Neuronal stem cell (in vitro differentiated cells): Measurements from ENCODE around the gene NUMBL.

ENCODE experiments used
- DNase-seq: peaks from one replicate; pipeline ENCODE4 v3.0.0-alpha.2; 2013; ENCODE audit warnings: low spot score
- H2AFZ ChIP-seq: one replicate; pipeline ENCODE4 v1.6.1; 2013; ENCODE audit warnings: mild to moderate bottlenecking, low read length, inconsistent platforms
- H2AK5ac ChIP-seq: 2 replicates; pipeline ENCODE4 v1.6.1; 2013; ENCODE audit warnings: low read depth, mild to moderate bottlenecking, inconsistent platforms, low read length, moderate library complexity, mixed read lengths
- H2BK120ac ChIP-seq: 2 replicates; pipeline ENCODE4 v1.6.1; 2013; ENCODE audit warnings: low read depth, mild to moderate bottlenecking, inconsistent platforms, low read length, moderate library complexity, mixed read lengths
- H2BK12ac ChIP-seq: one replicate; pipeline ENCODE4 v1.6.1; 2013; ENCODE audit warnings: low read length, inconsistent platforms
- H2BK15ac ChIP-seq: 2 replicates; pipeline ENCODE4 v1.6.1; 2013; ENCODE audit warnings: mild to moderate bottlenecking, low read length, inconsistent platforms, mixed read lengths
- H2BK5ac ChIP-seq: one replicate; pipeline ENCODE4 v1.6.1; 2013; ENCODE audit warnings: inconsistent platforms, mild to moderate bottlenecking, low read length, moderate library complexity
- H3K14ac ChIP-seq: one replicate; pipeline ENCODE4 v1.6.1; 2013; ENCODE audit warnings: low read length, inconsistent platforms
- H3K18ac ChIP-seq: 2 replicates; pipeline ENCODE4 v1.6.1; 2013; ENCODE audit warnings: low read length, inconsistent platforms
- H3K23ac ChIP-seq: 2 replicates; pipeline ENCODE4 v1.6.1; 2013; ENCODE audit warnings: low read depth, mild to moderate bottlenecking, mixed read lengths, low read length, inconsistent platforms; ENCODE audit not compliant: poor library complexity
- H3K27ac ChIP-seq: replicated peaks from 3 replicates; pipeline ENCODE4 v1.5.1; 2013; ENCODE audit warnings: low read length, inconsistent platforms
- H3K27me3 ChIP-seq, 3 experiments: 2 replicates each; pipeline ENCODE4 v1.6.1; 2013; ENCODE audit warnings: low read length in 3 of 3, mild to moderate bottlenecking in 2 of 3, inconsistent platforms in 1 of 3, low read depth in 1 of 3, mixed read lengths in 1 of 3, moderate library complexity in 1 of 3; ENCODE audit not compliant: control insufficient read depth in 3 of 3, insufficient read depth in 3 of 3
- H3K36me3 ChIP-seq, 2 donors: replicated peaks in 1 of 2; 2 replicates each; pipeline ENCODE4 v1.6.1; 2013; ENCODE audit warnings: low read length in 2 of 2; ENCODE audit not compliant: control insufficient read depth in 2 of 2, insufficient read depth in 2 of 2
- H3K4ac ChIP-seq: 2 replicates; pipeline ENCODE4 v1.6.1; 2013; ENCODE audit warnings: inconsistent platforms, mild to moderate bottlenecking, low read length, moderate library complexity
- H3K4me1 ChIP-seq, 2 donors: 1 replicate in 1 of 2; 2 replicates in 1 of 2; pipeline ENCODE4 v1.6.1; 2013; ENCODE audit warnings: low read length in 2 of 2, low read depth in 1 of 2; ENCODE audit not compliant: control insufficient read depth in 2 of 2, insufficient read depth in 1 of 2
- H3K4me2 ChIP-seq: one replicate; pipeline ENCODE4 v1.6.1; 2013; ENCODE audit warnings: mild to moderate bottlenecking, low read length, inconsistent platforms; ENCODE audit not compliant: insufficient read depth, poor library complexity, severe bottlenecking
- H3K4me3 ChIP-seq, 2 donors: 2 replicates each; pipeline ENCODE4 v1.5.1; 2013; ENCODE audit warnings: low read length in 2 of 2, mild to moderate bottlenecking in 2 of 2, inconsistent platforms in 1 of 2, moderate library complexity in 1 of 2
- H3K79me1 ChIP-seq: one replicate; pipeline ENCODE4 v1.6.1; 2013; ENCODE audit warnings: low read depth, mild to moderate bottlenecking, inconsistent platforms, low read length, moderate library complexity
- H3K9ac ChIP-seq: one replicate; pipeline ENCODE4 v1.6.1; 2013; ENCODE audit warnings: mild to moderate bottlenecking, low read depth, low read length, inconsistent platforms; ENCODE audit not compliant: poor library complexity
- H3K9me3 ChIP-seq, 2 donors: replicated peaks in 1 of 2; 2 replicates each; pipeline versions ENCODE3 to v1.6.1; 2013; ENCODE audit warnings: low read length in 2 of 2, mild to moderate bottlenecking in 2 of 2, inconsistent platforms in 1 of 2, low read depth in 1 of 2, mixed read lengths in 1 of 2, moderate library complexity in 1 of 2; ENCODE audit not compliant: control insufficient read depth in 2 of 2, insufficient read depth in 1 of 2
- H4K8ac ChIP-seq: one replicate; pipeline ENCODE4 v1.6.1; 2013; ENCODE audit warnings: low read depth, mild to moderate bottlenecking, inconsistent platforms, low read length, moderate library complexity
- H4K91ac ChIP-seq: one replicate; pipeline ENCODE4 v1.6.1; 2013; ENCODE audit warnings: low read length, low read depth, mild to moderate bottlenecking, inconsistent platforms; ENCODE audit not compliant: poor library complexity
- WGBS, 2 donors: extraction: QIAGEN DNeasy Blood & Tissue Kit; methylation state at CpG; one replicate each; pipeline ENCODE4 v1.1.7; 2013; ENCODE audit warnings: missing lambda C conversion rate in 2 of 2, mixed read lengths in 1 of 2; ENCODE audit not compliant: insufficient read length in 2 of 2, insufficient replicate concordance in 1 of 2; ENCODE audit errors: extremely low coverage in 2 of 2; 5-methylcytosine and 5-hydroxymethylcytosine counted together

The NUMBL gene

GRCh38 chr19:40663695-40664692 is 26.5 kb downstream of the NUMBL start:
- DNase-seq, result no peak

GRCh38 chr19:40662925-40663694 is 27.3 kb downstream of the NUMBL start:
- H3K4me3 ChIP-seq, result peak overlapping the region; percentile 79 to 95
- no peaks in the 10 kb centered on the region for H3K79me1 ChIP-seq
- H3K36me3 ChIP-seq, result peaks cover 7 to 13% of the 10 kb centered on the region in 2 donors
- no peaks in the 10 kb centered on the region for H3K9me3 ChIP-seq
- peaks cover 6 to 7% of the 10 kb centered on the region in 2 donors for H3K4me1 ChIP-seq
- no peak overlapping the region for H3K4ac ChIP-seq
- peak overlapping the region; percentile 89 for H2BK15ac ChIP-seq
- peak overlapping the region; percentile 97 for H3K9ac ChIP-seq
- peak overlapping the region; percentile 91 for H3K23ac ChIP-seq
- peak; percentile 89 for DNase-seq
- H3K18ac ChIP-seq, result peak overlapping the region; percentile 99
- H2AFZ ChIP-seq, result peak overlapping the region; percentile 100
- peak overlapping the region; percentile 82 for H3K14ac ChIP-seq
- H2BK120ac ChIP-seq, result no peak overlapping the region
- H2AK5ac ChIP-seq, result no peak overlapping the region
- H3K27me3 ChIP-seq, result peaks cover 0 to 3% (median 0%) of the 10 kb centered on the region in 3 experiments
- WGBS, 2 donors, result no CpG with 5 or more reads among the region's 60 CpGs
- no peak overlapping the region for H4K8ac ChIP-seq
- peak overlapping the region; percentile 96 for H3K4me2 ChIP-seq
- peak overlapping the region; percentile 87 for H2BK5ac ChIP-seq
- no peak overlapping the region for H4K91ac ChIP-seq
- peak overlapping the region; percentile 58 for H3K27ac ChIP-seq
- no peak overlapping the region for H2BK12ac ChIP-seq

More at GRCh38 chr19:40663695-40664692, 26.5 kb downstream of the NUMBL start:
- Histone ChIP-seq H2BK15ac (no peak overlapping the region), H3K14ac (no peak overlapping the region), H3K9me3 (peaks cover 0 to 3% of the 10 kb centered on the region in 2 donors), H3K27ac (no peak overlapping the region), H3K4ac (no peak overlapping the region), H3K18ac (peak overlapping the region; percentile 99), H4K91ac (no peak overlapping the region), H2BK120ac (no peak overlapping the region), H2BK12ac (no peak overlapping the region), H2AK5ac (peak overlapping the region; percentile 58), H3K79me1 (no peaks in the 10 kb centered on the region), H3K4me1 (peaks cover 6 to 7% of the 10 kb centered on the region in 2 donors), H2AFZ (peak overlapping the region; percentile 100), H3K9ac (peak overlapping the region; percentile 82), H3K4me3 (peak overlapping the region; percentile 79 to 95), H2BK5ac (no peak overlapping the region), H3K36me3 (peaks cover 7 to 22% of the 10 kb centered on the region in 2 donors), H3K27me3 (peaks cover 0 to 3% (median 0%) of the 10 kb centered on the region in 3 experiments), H3K23ac (peak overlapping the region; percentile 81), H3K4me2 (peak overlapping the region; percentile 96), H4K8ac (no peak overlapping the region)
- WGBS, 2 donors, result no CpG with 5 or more reads among the region's 24 CpGs

- Histone ChIP-seq H2AK5ac (no peak overlapping the region), H3K14ac (no peak overlapping the region), H3K27ac (no peak overlapping the region), H3K36me3 (no peaks in the 10 kb centered on the region), H2BK15ac (no peak overlapping the region), H3K18ac (no peak overlapping the region), H4K91ac (no peak overlapping the region), H3K4ac (no peak overlapping the region), H2BK120ac (no peak overlapping the region), H3K9me3 (no peaks in the 10 kb centered on the region), H3K4me1 (peaks cover 6 to 7% of the 10 kb centered on the region in 2 donors), H2BK12ac (no peak overlapping the region), H3K79me1 (no peaks in the 10 kb centered on the region), H2BK5ac (no peak overlapping the region), H2AFZ (no peak overlapping the region), H3K4me3 (no peak overlapping the region), H3K9ac (no peak overlapping the region), H3K27me3 (peaks cover 0 to 3% (median 0%) of the 10 kb centered on the region in 3 experiments), H3K23ac (no peak overlapping the region), H4K8ac (no peak overlapping the region), H3K4me2 (no peak overlapping the region)
- no CpG with 5 or more reads among the region's 1 CpG for WGBS, 2 donors
- no peak for DNase-seq
Measured at GRCh38 chr19:40661616-40662015, 28.8 kb downstream of the NUMBL start.
